Breast epithelium (tissue), 3 donors: ENCODE measurements around the gene MACROD2.

Source experiments
- CTCF ChIP-seq, 3 donors: fragments of 450-650 bp; IDR thresholded peaks; one replicate each; pipeline ENCODE4 v1.5.1; 2016 to 2017; ENCODE audit warnings: antibody characterized with exemption in 3 of 3, mild to moderate bottlenecking in 3 of 3, moderate library complexity in 3 of 3
- POLR2A ChIP-seq: fragments of 450-650 bp; IDR thresholded peaks from one replicate; pipeline ENCODE4 v1.6.1; 2016; ENCODE audit warnings: antibody characterized with exemption, mild to moderate bottlenecking, moderate library complexity

- TF ChIP-seq CTCF (IDR thresholded peaks at IDR 0.05) (no peak), POLR2A (no peak)
Measured at GRCh38 chr20:16048876-16049275, 2053.6 kb downstream of the MACROD2 start.
